HCT116 (cell line): Measurements from ENCODE around the gene HS6ST3.

Experiments
- CBX3 ChIP-seq: IDR thresholded peaks from 2 replicates; pipeline ENCODE4 v1.6.1; 2012; ENCODE audit warnings: low read depth
- FOSL1 ChIP-seq: IDR thresholded peaks from 2 replicates; pipeline ENCODE4 v1.6.1; 2012; ENCODE audit warnings: low read depth
- POLR2A ChIP-seq: IDR thresholded peaks from 2 replicates; pipeline ENCODE4 v1.7.0; 2011; ENCODE audit warnings: borderline replicate concordance; ENCODE audit not compliant: insufficient read depth, insufficient read length; ENCODE audit errors: extremely low read depth
- POLR2AphosphoS5 ChIP-seq: IDR thresholded peaks from 2 replicates; pipeline ENCODE4 v1.6.1; 2011; ENCODE audit warnings: mild to moderate bottlenecking, low read depth, low read length, moderate library complexity
- SRF ChIP-seq: IDR thresholded peaks from 2 replicates; pipeline ENCODE4 v1.6.1; 2012; ENCODE audit warnings: low read depth
- ZFX ChIP-seq: fragments of 450-650 bp; IDR thresholded peaks from 2 replicates; pipeline ENCODE4 v1.6.1; 2017
- TF ChIP-seq, protein P1 (sequence below), 3 experiments: fragments of 200-600 bp in 1 of 3; sonication (generic) in 1 of 3; IDR thresholded peaks in 2 of 3; conservative IDR thresholded peaks in 1 of 3; 2 replicates each; pipeline ENCODE4 v1.5.1; 2012 to 2017; ENCODE audit warnings: low read depth in 2 of 3, low read length in 2 of 3, antibody characterized with exemption in 1 of 3, borderline replicate concordance in 1 of 3, control low read depth in 1 of 3, mild to moderate bottlenecking in 1 of 3, mixed read lengths in 1 of 3, mixed run types in 1 of 3, moderate library complexity in 1 of 3; ENCODE audit not compliant: insufficient read depth in 1 of 3
- TF ChIP-seq, protein P2 (sequence below): IDR thresholded peaks from 2 replicates; pipeline ENCODE4 v1.6.1; 2012
- TF ChIP-seq, protein P3 (sequence below): IDR thresholded peaks from 2 replicates; pipeline ENCODE4 v1.6.1; 2012

DNA sequence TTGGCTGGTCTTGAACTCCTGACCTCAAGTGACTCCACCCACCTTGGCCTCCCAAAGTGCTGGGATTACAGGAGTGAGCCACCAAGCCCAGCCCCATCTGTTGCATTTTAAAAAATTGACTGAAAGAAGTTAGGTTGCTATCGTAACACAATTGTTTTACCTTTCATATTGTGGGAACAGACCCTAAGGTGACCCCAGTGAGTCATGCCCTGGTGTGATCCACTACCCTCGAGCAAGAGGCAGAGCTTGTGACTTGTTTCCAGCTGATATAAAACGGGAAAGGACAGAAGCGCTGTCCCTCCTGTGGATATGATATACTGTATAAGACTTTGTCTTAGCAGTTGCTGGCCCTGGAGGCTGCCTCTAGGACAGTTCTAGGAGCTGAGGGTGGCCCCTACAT is 308.6 kb downstream of the HS6ST3 start:
- TF ChIP-seq ZFX = no peak
- TF ChIP-seq, protein P1, sequence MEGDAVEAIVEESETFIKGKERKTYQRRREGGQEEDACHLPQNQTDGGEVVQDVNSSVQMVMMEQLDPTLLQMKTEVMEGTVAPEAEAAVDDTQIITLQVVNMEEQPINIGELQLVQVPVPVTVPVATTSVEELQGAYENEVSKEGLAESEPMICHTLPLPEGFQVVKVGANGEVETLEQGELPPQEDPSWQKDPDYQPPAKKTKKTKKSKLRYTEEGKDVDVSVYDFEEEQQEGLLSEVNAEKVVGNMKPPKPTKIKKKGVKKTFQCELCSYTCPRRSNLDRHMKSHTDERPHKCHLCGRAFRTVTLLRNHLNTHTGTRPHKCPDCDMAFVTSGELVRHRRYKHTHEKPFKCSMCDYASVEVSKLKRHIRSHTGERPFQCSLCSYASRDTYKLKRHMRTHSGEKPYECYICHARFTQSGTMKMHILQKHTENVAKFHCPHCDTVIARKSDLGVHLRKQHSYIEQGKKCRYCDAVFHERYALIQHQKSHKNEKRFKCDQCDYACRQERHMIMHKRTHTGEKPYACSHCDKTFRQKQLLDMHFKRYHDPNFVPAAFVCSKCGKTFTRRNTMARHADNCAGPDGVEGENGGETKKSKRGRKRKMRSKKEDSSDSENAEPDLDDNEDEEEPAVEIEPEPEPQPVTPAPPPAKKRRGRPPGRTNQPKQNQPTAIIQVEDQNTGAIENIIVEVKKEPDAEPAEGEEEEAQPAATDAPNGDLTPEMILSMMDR (IDR thresholded peaks at IDR 0.05 in 2 of 3, conservative IDR thresholded peaks at IDR 0.05 in 1 of 3; ENCODE audit: borderline replicate concordance in 1 of 3, insufficient read depth in 1 of 3, low read depth in 2 of 3, low read length in 2 of 3) = no peak
- TF ChIP-seq POLR2AphosphoS5 = no peak
- no peak for TF ChIP-seq POLR2A
- TF ChIP-seq, protein P2, sequence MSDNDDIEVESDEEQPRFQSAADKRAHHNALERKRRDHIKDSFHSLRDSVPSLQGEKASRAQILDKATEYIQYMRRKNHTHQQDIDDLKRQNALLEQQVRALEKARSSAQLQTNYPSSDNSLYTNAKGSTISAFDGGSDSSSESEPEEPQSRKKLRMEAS = no peak
- no peak for TF ChIP-seq FOSL1
- TF ChIP-seq CBX3 = no peak
- TF ChIP-seq, protein P3, sequence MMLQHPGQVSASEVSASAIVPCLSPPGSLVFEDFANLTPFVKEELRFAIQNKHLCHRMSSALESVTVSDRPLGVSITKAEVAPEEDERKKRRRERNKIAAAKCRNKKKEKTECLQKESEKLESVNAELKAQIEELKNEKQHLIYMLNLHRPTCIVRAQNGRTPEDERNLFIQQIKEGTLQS = no peak
- TF ChIP-seq SRF = no peak
